ENCODE results near the gene TNNT2. TPM values are rescaled to one million over a fixed set of nuclear protein-coding genes. Genes with fewer than 3 reads are reported as not detected.

Gene TNNT2
- total and polyA plus RNA-seq, 2 of the 4 experiments (the other 2 are of a cell fraction) = 0.18 to 1.2 TPM

DNA sequence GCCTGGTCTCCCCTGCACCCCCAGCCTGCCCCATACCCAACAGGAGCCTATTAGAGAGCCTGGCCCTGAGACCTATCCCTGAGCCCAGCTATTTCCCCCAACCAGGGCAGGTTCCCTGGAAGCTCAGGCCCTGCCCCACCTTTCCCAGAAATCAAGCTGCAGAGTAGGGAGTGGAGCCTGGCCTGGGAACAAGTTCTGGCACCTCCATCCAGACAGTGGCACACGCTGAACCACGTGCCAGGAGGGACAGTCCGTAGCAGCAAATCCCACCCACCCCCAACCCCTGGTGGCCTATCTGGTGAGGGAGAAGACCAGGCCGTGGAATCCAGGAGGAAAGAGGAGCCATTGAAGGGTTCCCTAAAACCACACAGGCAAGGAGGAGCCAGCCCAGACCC, 22.6 kb downstream of the TNNT2 start:
- Histone ChIP-seq H4K91ac (ENCODE audit: insufficient read depth, low read depth, low read length) (no peak overlapping the region), H3K27ac (ENCODE audit: insufficient read depth, low read length) (no peak overlapping the region), H3K23ac (ENCODE audit: low read depth, low read length) (no peak overlapping the region), H3K18ac (ENCODE audit: low read depth, low read length) (no peak overlapping the region), H3K4me1 (ENCODE audit: control insufficient read depth, insufficient read depth, low read length) (no peaks in the 10 kb centered on the region), H2AK5ac (ENCODE audit: low read depth, low read length) (no peak overlapping the region), H3K56ac (ENCODE audit: extremely low read depth, insufficient read depth, low read length) (no peak overlapping the region), H3K36me3 (ENCODE audit: control insufficient read depth, insufficient read depth, low read length) (no peaks in the 10 kb centered on the region), H2BK5ac (ENCODE audit: low read depth, low read length, poor library complexity, severe bottlenecking) (no peak overlapping the region), H2AK9ac (replicated peaks; ENCODE audit: low read depth, low read length, poor library complexity) (no peak overlapping the region), H3K4ac (ENCODE audit: low read depth, low read length) (no peak overlapping the region), H3K27me3 (ENCODE audit: control insufficient read depth, insufficient read depth, low read length) (peaks cover 74% of the 10 kb centered on the region), H3K14ac (replicated peaks; ENCODE audit: low read depth, low read length) (no peak overlapping the region), H3K9me3 (ENCODE audit: control insufficient read depth, insufficient read depth, low read length) (no peaks in the 10 kb centered on the region), H2BK120ac (ENCODE audit: low read depth, low read length) (no peak overlapping the region), H4K8ac (ENCODE audit: low read depth in 2 of 2, low read length in 2 of 2) (no peak overlapping the region), H2AFZ (replicated peaks; ENCODE audit: low read length, poor library complexity) (no peak overlapping the region), H3K9me1 (ENCODE audit: insufficient read depth, low read length) (no peaks in the 10 kb centered on the region), H3K79me1 (ENCODE audit: low read depth in 1 of 2, low read length in 2 of 2) (no peaks in the 10 kb centered on the region), H2BK20ac (ENCODE audit: low read depth, low read length) (no peak overlapping the region), H4K5ac (ENCODE audit: low read depth, low read length) (no peak overlapping the region), H3K9ac (ENCODE audit: low read depth, low read length) (no peak overlapping the region), H3K4me2 (ENCODE audit: low read depth, low read length) (no peak overlapping the region), H4K20me1 (ENCODE audit: insufficient read depth, low read length) (no peaks in the 10 kb centered on the region; the same call in 1 of the 2 replicates), H3K4me3 (ENCODE audit: insufficient read depth, low read depth, low read length) (no peak overlapping the region), H2BK15ac (ENCODE audit: low read depth, low read length) (no peak overlapping the region)
- ChIA-PET POLR2A (ENCODE audit: unreplicated experiment) (no interaction called here), CTCF (interaction anchor here (0.9 kb wide), 1 partner anchor 8 kb away, joined by 4 read pairs; no protein-coding TSS in a partner anchor)
- dilution Hi-C loops (cut with HindIII; ENCODE audit: low sequenced_read_pairs, unreplicated experiment) = no loop called here
- 40% methylated on average over 1 of the region's 4 CpGs; no CpG with 5 or more reads in 1 of the 2 experiments for WGBS, 2 experiments (ENCODE audit: extremely low coverage in 2 of 2, insufficient read length in 1 of 2)
- TF ChIP-seq MAZ (IDR thresholded peaks at IDR 0.05; ENCODE audit: borderline replicate concordance, low read depth, low read length) = no peak
- TF ChIP-seq USF2 (IDR thresholded peaks at IDR 0.05; ENCODE audit: low read depth, low read length) = no peak
- TF ChIP-seq CHD1 (IDR thresholded peaks at IDR 0.05; ENCODE audit: low read depth, low read length) = no peak
- TF ChIP-seq SMC3 (IDR thresholded peaks at IDR 0.05; ENCODE audit: low read depth, low read length) = no peak
- TF ChIP-seq CEBPB (IDR thresholded peaks at IDR 0.05; ENCODE audit: low read depth, low read length) = no peak
- no peak for TF ChIP-seq POLR2A (IDR thresholded peaks at IDR 0.05; ENCODE audit: low read depth, low read length)
- TF ChIP-seq RCOR1 (IDR thresholded peaks at IDR 0.05; ENCODE audit: insufficient replicate concordance, low read length) = no peak
- TF ChIP-seq BHLHE40 (IDR thresholded peaks at IDR 0.05; ENCODE audit: low read depth, low read length) = no peak
- no peak for TF ChIP-seq FOS (IDR thresholded peaks at IDR 0.05; ENCODE audit: low read depth, low read length)
- TF ChIP-seq RAD21 (IDR thresholded peaks at IDR 0.05; ENCODE audit: low read length) = no peak
- TF ChIP-seq MXI1 (IDR thresholded peaks at IDR 0.05; ENCODE audit: borderline replicate concordance, low read depth, low read length) = no peak
- TF ChIP-seq ELK1 (IDR thresholded peaks at IDR 0.05; ENCODE audit: borderline replicate concordance, low read depth, low read length) = no peak
- no peak for TF ChIP-seq MAFK (IDR thresholded peaks at IDR 0.05; ENCODE audit: low read depth, low read length)
- no TSS peak for BruUV-seq (replicated peaks)
- intact Hi-C loops (cut with micrococcal nuclease) = no loop called here
- ATAC-seq (ENCODE audit: low read depth) = no peak
- in situ Hi-C loops (cut with MboI; ENCODE audit: low sequenced_read_pairs) = loop anchor here (5.0 kb wide), 1 partner anchor 93 kb away; no protein-coding TSS in a partner anchor
- no peak for DNase-seq

Data from IMR-90 (cell line).